GM12878 (cell line): Measurements from ENCODE around the gene TMEM171. TPM values are rescaled to one million over a fixed set of nuclear protein-coding genes. Genes with fewer than 3 reads are reported as not detected.

Experiments used
- ATAC-seq: fragments of 200-7000 bp; cut with Tn5 transposase; 3 replicates; pipeline ENCODE4 v1.9.1; 2020; ENCODE audit warnings: mild to moderate bottlenecking, moderate library complexity
- BruUV-seq: library from RNA; stranded (reverse); fragments of 400-500 nt; replicated peaks from 2 replicates; lab custom pipeline; 2021; lab: Mats Ljungman, UMichigan
- CTCF ChIA-PET: fragments of 300-600 bp; sonication (Branson Sonifier 250); formaldehyde crosslinking; extraction: SDS; loops from one replicate; lab custom pipeline; 2021; ENCODE audit warnings: inconsistent platforms; lab: Yijun Ruan, JAX
- POLR2A ChIA-PET: fragments of 350-600 bp; formaldehyde crosslinking; extraction: SDS; loops from one replicate; lab custom pipeline; 2021; ENCODE audit warnings: inconsistent platforms; lab: Charles Lee
- RAD21 ChIA-PET: fragments of 300-600 bp; sonication (Branson Sonifier 250); formaldehyde crosslinking; loops from one replicate; lab custom pipeline; 2023; ENCODE audit warnings: antibody characterized with exemption; ENCODE audit not compliant: unreplicated experiment; lab: Charles Lee
- SMC1A ChIA-PET: fragments of 300-600 bp; sonication (Branson Sonifier 250); formaldehyde crosslinking; loops from one replicate; lab custom pipeline; 2023; ENCODE audit not compliant: unreplicated experiment, uncharacterized antibody; lab: Charles Lee
- DNase-seq: peaks from one replicate; pipeline ENCODE4 v3.0.0-alpha.2; 2011; ENCODE audit warnings: low read depth, low spot score
- FAIRE-seq: peaks from 3 replicates; lab custom pipeline; 2011; peaks lifted over from hg19 to GRCh38; lab: Jason Lieb, UNC
- H2AFZ ChIP-seq: 2 replicates; pipeline ENCODE4 v1.6.0; 2011; ENCODE audit warnings: low read depth, low read length, control low read depth; ENCODE audit not compliant: control insufficient read depth
- H3K27ac ChIP-seq: 2 replicates; pipeline ENCODE4 v1.5.1; 2011; ENCODE audit warnings: control low read depth; ENCODE audit not compliant: control insufficient read depth, insufficient read depth
- H3K27me3 ChIP-seq, 2 experiments: replicated peaks in 1 of 2; 2 replicates each; pipeline versions ENCODE4 v1.6.0 to v1.6.1; 2011; ENCODE audit warnings: low read length in 1 of 2; ENCODE audit not compliant: control insufficient read depth in 2 of 2, insufficient read depth in 2 of 2
- H3K36me3 ChIP-seq, 2 experiments: 2 replicates each; pipeline ENCODE4 v1.5.1; 2011; ENCODE audit warnings: low read length in 1 of 2; ENCODE audit not compliant: control insufficient read depth in 2 of 2, insufficient read depth in 2 of 2
- H3K4me1 ChIP-seq: 2 replicates; pipeline ENCODE4 v1.6.1; 2011; ENCODE audit warnings: mild to moderate bottlenecking, low read length, moderate library complexity, mixed read lengths; ENCODE audit not compliant: control insufficient read depth, insufficient read depth
- H3K4me2 ChIP-seq: 2 replicates; pipeline ENCODE4 v1.6.0; 2011; ENCODE audit warnings: control low read depth; ENCODE audit not compliant: control insufficient read depth, insufficient read depth
- H3K4me3 ChIP-seq: fragments of 200-600 bp; sonication (generic); 2 replicates; pipeline ENCODE4 v1.5.1; 2016
- H3K79me2 ChIP-seq: 2 replicates; pipeline ENCODE4 v1.6.0; 2011; ENCODE audit warnings: low read length; ENCODE audit not compliant: control insufficient read depth, insufficient read depth
- H3K9ac ChIP-seq: 2 replicates; pipeline ENCODE4 v1.8.0; 2011; ENCODE audit warnings: low read length, control low read depth, mixed read lengths; ENCODE audit not compliant: control insufficient read depth, insufficient read depth
- H3K9me3 ChIP-seq: replicated peaks from 3 replicates; pipeline ENCODE4 v1.5.1; 2011; ENCODE audit warnings: mild to moderate bottlenecking, low read length; ENCODE audit not compliant: control insufficient read depth, insufficient read depth
- H4K20me1 ChIP-seq: 2 replicates; pipeline ENCODE4 v1.6.0; 2011; ENCODE audit not compliant: control insufficient read depth, insufficient read depth
- CBFB ChIP-seq: IDR thresholded peaks from 2 replicates; pipeline ENCODE4 v1.6.1; 2016; ENCODE audit warnings: antibody characterized with exemption, low read depth
- CBX3 ChIP-seq: fragments of 200-600 bp; sonication (generic); IDR thresholded peaks from 2 replicates; pipeline ENCODE4 v1.6.1; 2016; ENCODE audit warnings: low read depth, borderline replicate concordance
- POU2F2 ChIP-seq: IDR thresholded peaks from 3 replicates; pipeline ENCODE4 v1.6.1; 2011; ENCODE audit warnings: low read depth, mild to moderate bottlenecking, low read length, borderline replicate concordance
- RAD51 ChIP-seq: fragments of 450-650 bp; IDR thresholded peaks from 2 replicates; pipeline ENCODE4 v1.6.1; 2016; ENCODE audit warnings: moderate library complexity, mild to moderate bottlenecking, inconsistent platforms
- SP1 ChIP-seq: IDR thresholded peaks from one replicate; pipeline ENCODE4 v1.6.1; 2011; ENCODE audit warnings: low read depth, low read length
- ZNF622 ChIP-seq: fragments of 450-650 bp; IDR thresholded peaks from 2 replicates; pipeline ENCODE4 v1.6.1; 2017; ENCODE audit warnings: mild to moderate bottlenecking, inconsistent platforms
- ZZZ3 ChIP-seq: IDR thresholded peaks from 2 replicates; pipeline ENCODE4 v1.6.1; 2011; ENCODE audit warnings: low read depth; ENCODE audit not compliant: control insufficient read depth, insufficient read length
- WGBS: methylation state at CpG from one replicate; pipeline ENCODE4 v1.1.6; 2016; ENCODE audit warnings: low lambda C conversion rate; ENCODE audit not compliant: insufficient replicate concordance, insufficient coverage; ENCODE audit errors: missing lambda C conversion rate; 5-methylcytosine and 5-hydroxymethylcytosine counted together
- in situ Hi-C: fragments of 300-500 bp; cut with MboI; formaldehyde crosslinking; loops from 9 replicates; pipeline ENCODE4 v1.14.3; 2018; ENCODE audit warnings: mixed read lengths
- intact Hi-C: fragments of 100-400 bp; cut with micrococcal nuclease; formaldehyde crosslinking; loops from one replicate; pipeline ENCODE4 v1.14.2; 2022; ENCODE audit not compliant: unreplicated experiment
- polyA plus RNA-seq, 11 experiments: library from polyadenylated mRNA; depleted of rRNA in 4 of 11; unstranded in 6 of 11; stranded (reverse) in 5 of 11; fragments of >200 nt; fragmentation: Nextera tagmentation in 4 of 11; fragmentation: Illumina TruSeq in 1 of 11; extraction: Ambion mirVana in 4 of 11; extraction: Trizol in 1 of 11; gene quantifications; 1 replicate in 1 of 11; 2 replicates in 10 of 11; pipeline versions ENCODE4 v1.2.1 to v1.2.3, GENCODE V29; 2011 to 2016; ENCODE audit warnings: inconsistent platforms in 2 of 11, missing spikeins in 2 of 11, low read depth in 1 of 11
- total RNA-seq, 4 experiments: library from RNA; depleted of rRNA in 3 of 4; stranded (reverse); fragments of >200 nt in 3 of 4; fragmentation: Illumina TruSeq in 1 of 4; extraction: Trizol in 1 of 4; gene quantifications; 2 replicates each; pipeline versions ENCODE4 v1.2.1 to v1.2.3, GENCODE V29; 2013 to 2021
- TF ChIP-seq, protein P1 (sequence below): fragments of 450-650 bp; IDR thresholded peaks from 2 replicates; pipeline ENCODE4 v1.6.1; 2016; ENCODE audit warnings: mild to moderate bottlenecking
- TF ChIP-seq, protein P2 (sequence below): fragments of 450-650 bp; formaldehyde crosslinking; IDR thresholded peaks from 2 replicates; pipeline ENCODE4 v1.4.0; 2020; ENCODE audit warnings: mild to moderate bottlenecking, moderate library complexity
- TF ChIP-seq, protein P3 (sequence below): IDR thresholded peaks from 2 replicates; pipeline ENCODE4 v1.6.1; 2011; ENCODE audit warnings: borderline replicate concordance, low read depth, mild to moderate bottlenecking, moderate library complexity, low read length; ENCODE audit not compliant: insufficient read depth, poor library complexity, severe bottlenecking

The TMEM171 gene
- total and polyA plus RNA-seq, 10 of the 15 experiments (the other 5 are each of a cell fraction or from before 2014, with no cell fraction given), result not detected

DNA sequence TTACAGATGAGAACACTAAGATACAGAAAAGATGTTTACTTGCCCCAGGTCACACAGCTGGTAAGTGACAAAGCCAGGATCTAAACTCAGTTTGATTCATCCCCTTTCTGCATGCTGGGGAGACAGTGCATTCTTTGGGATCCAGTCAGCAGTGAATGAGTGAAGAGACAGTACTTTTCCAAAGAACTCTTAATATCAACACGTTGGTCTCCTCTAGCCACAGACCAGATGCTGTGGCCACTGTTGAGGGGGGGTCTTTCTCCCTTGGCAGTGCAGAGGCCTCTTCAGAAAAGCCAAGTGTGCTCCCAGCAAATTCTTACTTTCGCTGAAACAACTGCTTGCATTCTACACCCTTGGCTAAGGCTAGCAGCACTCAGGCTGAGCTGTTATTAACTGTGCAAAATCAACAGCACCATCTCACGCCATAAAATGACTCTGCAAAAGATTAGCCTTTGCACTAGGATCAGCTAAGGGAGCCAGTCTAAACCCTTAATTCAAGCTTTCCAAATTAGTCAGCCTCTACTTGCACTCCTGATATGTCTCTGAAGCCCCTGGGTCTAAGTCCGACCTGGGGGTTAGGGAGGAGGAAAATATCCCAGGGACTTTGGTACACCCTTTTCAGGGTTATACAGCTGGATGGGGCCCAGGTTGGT lies 4.8 kb upstream of the TMEM171 start:
- TF ChIP-seq ZNF622, result no peak
- no peak for TF ChIP-seq RAD51
- TF ChIP-seq, protein P1, sequence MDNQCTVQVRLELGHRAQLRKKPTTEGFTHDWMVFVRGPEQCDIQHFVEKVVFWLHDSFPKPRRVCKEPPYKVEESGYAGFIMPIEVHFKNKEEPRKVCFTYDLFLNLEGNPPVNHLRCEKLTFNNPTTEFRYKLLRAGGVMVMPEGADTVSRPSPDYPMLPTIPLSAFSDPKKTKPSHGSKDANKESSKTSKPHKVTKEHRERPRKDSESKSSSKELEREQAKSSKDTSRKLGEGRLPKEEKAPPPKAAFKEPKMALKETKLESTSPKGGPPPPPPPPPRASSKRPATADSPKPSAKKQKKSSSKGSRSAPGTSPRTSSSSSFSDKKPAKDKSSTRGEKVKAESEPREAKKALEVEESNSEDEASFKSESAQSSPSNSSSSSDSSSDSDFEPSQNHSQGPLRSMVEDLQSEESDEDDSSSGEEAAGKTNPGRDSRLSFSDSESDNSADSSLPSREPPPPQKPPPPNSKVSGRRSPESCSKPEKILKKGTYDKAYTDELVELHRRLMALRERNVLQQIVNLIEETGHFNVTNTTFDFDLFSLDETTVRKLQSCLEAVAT, result no peak
- TF ChIP-seq SP1, result no peak
- TF ChIP-seq CBX3, result no peak
- no peak for TF ChIP-seq ZZZ3
- TF ChIP-seq CBFB, result no peak
- TF ChIP-seq, protein P2, sequence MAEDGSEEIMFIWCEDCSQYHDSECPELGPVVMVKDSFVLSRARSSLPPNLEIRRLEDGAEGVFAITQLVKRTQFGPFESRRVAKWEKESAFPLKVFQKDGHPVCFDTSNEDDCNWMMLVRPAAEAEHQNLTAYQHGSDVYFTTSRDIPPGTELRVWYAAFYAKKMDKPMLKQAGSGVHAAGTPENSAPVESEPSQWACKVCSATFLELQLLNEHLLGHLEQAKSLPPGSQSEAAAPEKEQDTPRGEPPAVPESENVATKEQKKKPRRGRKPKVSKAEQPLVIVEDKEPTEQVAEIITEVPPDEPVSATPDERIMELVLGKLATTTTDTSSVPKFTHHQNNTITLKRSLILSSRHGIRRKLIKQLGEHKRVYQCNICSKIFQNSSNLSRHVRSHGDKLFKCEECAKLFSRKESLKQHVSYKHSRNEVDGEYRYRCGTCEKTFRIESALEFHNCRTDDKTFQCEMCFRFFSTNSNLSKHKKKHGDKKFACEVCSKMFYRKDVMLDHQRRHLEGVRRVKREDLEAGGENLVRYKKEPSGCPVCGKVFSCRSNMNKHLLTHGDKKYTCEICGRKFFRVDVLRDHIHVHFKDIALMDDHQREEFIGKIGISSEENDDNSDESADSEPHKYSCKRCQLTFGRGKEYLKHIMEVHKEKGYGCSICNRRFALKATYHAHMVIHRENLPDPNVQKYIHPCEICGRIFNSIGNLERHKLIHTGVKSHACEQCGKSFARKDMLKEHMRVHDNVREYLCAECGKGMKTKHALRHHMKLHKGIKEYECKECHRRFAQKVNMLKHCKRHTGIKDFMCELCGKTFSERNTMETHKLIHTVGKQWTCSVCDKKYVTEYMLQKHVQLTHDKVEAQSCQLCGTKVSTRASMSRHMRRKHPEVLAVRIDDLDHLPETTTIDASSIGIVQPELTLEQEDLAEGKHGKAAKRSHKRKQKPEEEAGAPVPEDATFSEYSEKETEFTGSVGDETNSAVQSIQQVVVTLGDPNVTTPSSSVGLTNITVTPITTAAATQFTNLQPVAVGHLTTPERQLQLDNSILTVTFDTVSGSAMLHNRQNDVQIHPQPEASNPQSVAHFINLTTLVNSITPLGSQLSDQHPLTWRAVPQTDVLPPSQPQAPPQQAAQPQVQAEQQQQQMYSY, result no peak
- TF ChIP-seq, protein P3, sequence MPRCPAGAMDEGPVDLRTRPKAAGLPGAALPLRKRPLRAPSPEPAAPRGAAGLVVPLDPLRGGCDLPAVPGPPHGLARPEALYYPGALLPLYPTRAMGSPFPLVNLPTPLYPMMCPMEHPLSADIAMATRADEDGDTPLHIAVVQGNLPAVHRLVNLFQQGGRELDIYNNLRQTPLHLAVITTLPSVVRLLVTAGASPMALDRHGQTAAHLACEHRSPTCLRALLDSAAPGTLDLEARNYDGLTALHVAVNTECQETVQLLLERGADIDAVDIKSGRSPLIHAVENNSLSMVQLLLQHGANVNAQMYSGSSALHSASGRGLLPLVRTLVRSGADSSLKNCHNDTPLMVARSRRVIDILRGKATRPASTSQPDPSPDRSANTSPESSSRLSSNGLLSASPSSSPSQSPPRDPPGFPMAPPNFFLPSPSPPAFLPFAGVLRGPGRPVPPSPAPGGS, result no peak
- TF ChIP-seq POU2F2, result no peak
- TF ChIP-seq, all 136 proteins: peak for 0
- Histone ChIP-seq H3K79me2 (no peaks in the 10 kb centered on the region), H3K36me3 (no peaks in the 10 kb centered on the region), H3K4me1 (no peaks in the 10 kb centered on the region), H3K27me3 (peaks cover 0 to 4% of the 10 kb centered on the region in 2 experiments; a peak in 2 of 4 replicates), H4K20me1 (no peaks in the 10 kb centered on the region), H3K9ac (no peak overlapping the region), H3K27ac (no peak overlapping the region), H3K4me3 (no peak overlapping the region), H3K9me3 (no peaks in the 10 kb centered on the region), H2AFZ (no peak overlapping the region), H3K4me2 (no peak overlapping the region)
- no peak for FAIRE-seq
- SMC1A ChIA-PET, result interaction anchor here (0.7 kb wide), 1 partner anchor 495 kb away, joined by 3 read pairs; no protein-coding TSS in a partner anchor
- BruUV-seq, result no TSS peak
- WGBS, result 0% methylated on average over 4 of the region's 4 CpGs
- CTCF ChIA-PET, result no interaction called here
- DNase-seq, result no peak
- in situ Hi-C loops, result no loop called here
- RAD21 ChIA-PET, result no interaction called here
- intact Hi-C loops, result no loop called here
- no peak for ATAC-seq
- POLR2A ChIA-PET, result no interaction called here
